Hepatocyte (in vitro differentiated cells): ENCODE measurements around the gene TTLL3. TPM values are rescaled to one million over a fixed set of nuclear protein-coding genes. Genes with fewer than 3 reads are reported as not detected.

ENCODE experiments used
- DNase-seq: peaks from one replicate; pipeline ENCODE4 v3.0.0-alpha.2; 2016; ENCODE audit warnings: low spot score
- H2AFZ ChIP-seq: fragments of 200-600 bp; sonication (generic); 2 replicates; pipeline ENCODE4 v1.6.0; 2016; ENCODE audit warnings: antibody characterized with exemption, mild to moderate bottlenecking
- H3K27ac ChIP-seq: fragments of 200-600 bp; sonication (generic); 2 replicates; pipeline ENCODE4 v1.5.1; 2016; ENCODE audit warnings: mild to moderate bottlenecking
- H3K27me3 ChIP-seq: fragments of 200-600 bp; sonication (generic); 2 replicates; pipeline ENCODE4 v1.6.1; 2016
- H3K36me3 ChIP-seq: fragments of 200-600 bp; sonication (generic); replicated peaks from 2 replicates; pipeline ENCODE4 v1.5.1; 2016; ENCODE audit warnings: low read depth; ENCODE audit not compliant: insufficient read depth
- H3K4me1 ChIP-seq: fragments of 200-600 bp; sonication (generic); 2 replicates; pipeline ENCODE4 v1.5.1; 2016; ENCODE audit warnings: mild to moderate bottlenecking, moderate library complexity; ENCODE audit not compliant: insufficient read depth
- H3K4me2 ChIP-seq: fragments of 200-600 bp; sonication (generic); 2 replicates; pipeline ENCODE4 v1.6.0; 2016
- H3K4me3 ChIP-seq: fragments of 200-600 bp; sonication (generic); 2 replicates; pipeline ENCODE4 v1.5.1; 2016; ENCODE audit warnings: mild to moderate bottlenecking
- H3K79me2 ChIP-seq: fragments of 200-600 bp; sonication (generic); 2 replicates; pipeline ENCODE4 v1.6.0; 2017; ENCODE audit warnings: mild to moderate bottlenecking
- H3K9me2 ChIP-seq: fragments of 200-600 bp; sonication (generic); replicated peaks from 2 replicates; pipeline ENCODE4 v1.6.0; 2017; ENCODE audit warnings: mild to moderate bottlenecking; ENCODE audit not compliant: insufficient read depth
- H3K9me3 ChIP-seq: fragments of 200-600 bp; sonication (generic); 2 replicates; pipeline ENCODE4 v1.5.1; 2016; ENCODE audit warnings: low read depth, mild to moderate bottlenecking
- H4K20me1 ChIP-seq: fragments of 200-600 bp; sonication (generic); 2 replicates; pipeline ENCODE4 v1.6.0; 2016; ENCODE audit warnings: mild to moderate bottlenecking; ENCODE audit not compliant: insufficient read depth, poor library complexity, severe bottlenecking
- EZH2 ChIP-seq: fragments of 200-600 bp; sonication (generic); IDR thresholded peaks from 2 replicates; pipeline ENCODE4 v1.6.1; 2016; ENCODE audit warnings: antibody characterized with exemption, mild to moderate bottlenecking, borderline replicate concordance
- EZH2phosphoT487 ChIP-seq: fragments of 200-600 bp; sonication (generic); IDR thresholded peaks from one replicate; pipeline ENCODE4 v1.6.1; 2018; ENCODE audit warnings: antibody characterized with exemption, mild to moderate bottlenecking, low read depth, moderate library complexity; ENCODE audit not compliant: unreplicated experiment, severe bottlenecking
- WGBS: methylation state at CpG from one replicate; pipeline ENCODE4 v1.1.6; 2016; ENCODE audit warnings: low lambda C conversion rate; ENCODE audit errors: missing lambda C conversion rate; 5-methylcytosine and 5-hydroxymethylcytosine counted together
- polyA plus RNA-seq: library from polyadenylated mRNA; unstranded; fragments of >200 nt; fragmentation: Nextera tagmentation; extraction: Ambion mirVana; gene quantifications from 2 replicates; pipeline ENCODE4 v1.2.1, GENCODE V29; 2016
- total RNA-seq: library from RNA; depleted of rRNA; stranded (reverse); fragments of >200 nt; gene quantifications from 2 replicates; pipeline ENCODE4 v1.2.3, GENCODE V29; 2014
- TF ChIP-seq, protein P1 (sequence below): fragments of 200-600 bp; sonication (generic); IDR thresholded peaks from 2 replicates; pipeline ENCODE4 v1.5.1; 2016; ENCODE audit warnings: antibody characterized with exemption, mild to moderate bottlenecking; ENCODE audit not compliant: poor library complexity

Gene TTLL3
- total and polyA plus RNA-seq, 2 experiments from 2014 or later, result 21.5 to 27.4 TPM

- H3K36me3 ChIP-seq, result no peaks in the 10 kb centered on the region
- H4K20me1 ChIP-seq, result no peaks in the 10 kb centered on the region
- H3K4me2 ChIP-seq, result no peak overlapping the region
- H3K4me3 ChIP-seq, result no peak overlapping the region
- WGBS, result 90% methylated on average over 10 of the region's 12 CpGs
- H3K4me1 ChIP-seq, result no peaks in the 10 kb centered on the region
- no peaks in the 10 kb centered on the region for H3K79me2 ChIP-seq
- H3K27me3 ChIP-seq, result no peaks in the 10 kb centered on the region
- H3K9me3 ChIP-seq, result no peaks in the 10 kb centered on the region
- H2AFZ ChIP-seq, result no peak overlapping the region
- DNase-seq, result no peak
- TF ChIP-seq, protein P1, sequence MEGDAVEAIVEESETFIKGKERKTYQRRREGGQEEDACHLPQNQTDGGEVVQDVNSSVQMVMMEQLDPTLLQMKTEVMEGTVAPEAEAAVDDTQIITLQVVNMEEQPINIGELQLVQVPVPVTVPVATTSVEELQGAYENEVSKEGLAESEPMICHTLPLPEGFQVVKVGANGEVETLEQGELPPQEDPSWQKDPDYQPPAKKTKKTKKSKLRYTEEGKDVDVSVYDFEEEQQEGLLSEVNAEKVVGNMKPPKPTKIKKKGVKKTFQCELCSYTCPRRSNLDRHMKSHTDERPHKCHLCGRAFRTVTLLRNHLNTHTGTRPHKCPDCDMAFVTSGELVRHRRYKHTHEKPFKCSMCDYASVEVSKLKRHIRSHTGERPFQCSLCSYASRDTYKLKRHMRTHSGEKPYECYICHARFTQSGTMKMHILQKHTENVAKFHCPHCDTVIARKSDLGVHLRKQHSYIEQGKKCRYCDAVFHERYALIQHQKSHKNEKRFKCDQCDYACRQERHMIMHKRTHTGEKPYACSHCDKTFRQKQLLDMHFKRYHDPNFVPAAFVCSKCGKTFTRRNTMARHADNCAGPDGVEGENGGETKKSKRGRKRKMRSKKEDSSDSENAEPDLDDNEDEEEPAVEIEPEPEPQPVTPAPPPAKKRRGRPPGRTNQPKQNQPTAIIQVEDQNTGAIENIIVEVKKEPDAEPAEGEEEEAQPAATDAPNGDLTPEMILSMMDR, result no peak
- TF ChIP-seq EZH2, result no peak
- no peak for TF ChIP-seq EZH2phosphoT487
- H3K9me2 ChIP-seq, result no peaks in the 10 kb centered on the region
- H3K27ac ChIP-seq, result no peak overlapping the region
These were observed 10.5 kb downstream of the TTLL3 start for GRCh38 chr3:9820543-9820942.

DNA sequence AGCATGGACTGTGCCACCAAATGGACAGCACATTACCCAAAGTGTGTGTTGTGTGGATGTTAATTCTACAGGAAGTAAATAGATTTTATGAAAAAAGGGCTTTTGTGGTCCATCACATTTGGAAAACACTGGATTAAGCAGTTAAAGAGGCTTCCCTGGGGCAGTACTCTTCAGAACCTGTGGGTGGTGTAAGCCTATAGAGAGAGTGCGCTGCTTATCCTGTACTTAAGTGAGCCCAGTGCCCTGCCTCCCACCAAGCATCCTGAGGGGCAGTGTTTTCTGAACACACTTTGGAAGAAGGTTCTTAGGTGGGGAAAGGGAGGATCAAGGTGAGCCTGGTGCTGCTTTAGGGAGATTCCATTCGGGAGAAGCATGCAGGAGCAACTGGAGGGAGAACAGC lies 10.9 kb downstream of the TTLL3 start:
- H3K4me3 ChIP-seq, result no peak overlapping the region
- 41% methylated on average over 2 of the region's 2 CpGs for WGBS
- no peak for DNase-seq

DNA sequence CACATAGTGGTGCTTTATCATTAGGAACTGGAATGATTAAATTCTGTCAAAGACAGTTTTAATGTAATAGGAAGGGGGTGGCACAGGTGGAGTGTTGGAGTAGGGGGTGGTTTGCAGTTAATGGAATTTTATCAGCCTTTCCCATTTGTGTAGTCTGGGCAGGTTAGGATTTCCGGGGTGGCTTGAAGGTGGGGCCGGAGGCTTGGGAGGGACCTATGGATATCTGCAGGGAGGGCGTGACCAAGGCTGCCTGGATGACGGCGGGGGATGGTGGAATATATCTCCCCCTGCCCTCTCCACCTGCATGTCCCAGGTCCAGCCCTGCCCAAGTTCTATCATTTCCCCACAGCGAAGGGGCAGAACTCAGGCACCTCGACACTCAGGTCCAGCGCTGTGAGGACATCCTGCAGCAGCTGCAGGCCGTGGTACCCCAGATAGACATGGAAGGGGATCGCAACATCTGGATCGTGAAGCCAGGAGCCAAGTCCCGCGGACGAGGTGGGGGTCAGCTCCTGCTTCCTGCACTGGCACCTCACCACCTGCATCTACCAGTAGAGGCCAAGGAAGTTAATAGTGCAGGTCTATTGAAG lies 15.5 kb downstream of the TTLL3 start:
- H2AFZ ChIP-seq, result no peak overlapping the region
- no peaks in the 10 kb centered on the region for H3K36me3 ChIP-seq
- H4K20me1 ChIP-seq, result no peaks in the 10 kb centered on the region
- H3K4me3 ChIP-seq, result no peak overlapping the region
- no peak overlapping the region for H3K4me2 ChIP-seq
- H3K9me2 ChIP-seq, result no peaks in the 10 kb centered on the region
- no peak overlapping the region for H3K27ac ChIP-seq
- 84% methylated on average over 14 of the region's 14 CpGs for WGBS
- no peaks in the 10 kb centered on the region for H3K9me3 ChIP-seq
- DNase-seq, result no peak
- H3K4me1 ChIP-seq, result no peaks in the 10 kb centered on the region
- H3K79me2 ChIP-seq, result no peaks in the 10 kb centered on the region
- no peaks in the 10 kb centered on the region for H3K27me3 ChIP-seq
- TF ChIP-seq, protein P1, result no peak

More for the DNA sequence above, 10.9 kb downstream of the TTLL3 start:
- Histone ChIP-seq H3K4me2 (no peak overlapping the region), H3K9me3 (no peaks in the 10 kb centered on the region), H3K27me3 (no peaks in the 10 kb centered on the region), H3K36me3 (no peaks in the 10 kb centered on the region), H3K79me2 (no peaks in the 10 kb centered on the region), H2AFZ (no peak overlapping the region), H3K9me2 (no peaks in the 10 kb centered on the region), H3K4me1 (no peaks in the 10 kb centered on the region), H4K20me1 (no peaks in the 10 kb centered on the region), H3K27ac (no peak overlapping the region)
- TF ChIP-seq EZH2 (no peak), EZH2phosphoT487 (no peak)
- TF ChIP-seq, protein P1, result peak; percentile 19
